H1 (cell line): ENCODE data around the gene UBE2E1. TPM values are rescaled to one million over a fixed set of nuclear protein-coding genes. Genes with fewer than 3 reads are reported as not detected.
A peak's percentile ranks its signal among the peaks of the same experiment; 100 is the strongest.

Source experiments
- SAP30 ChIP-seq: fragments of 300-600 bp; sonication (generic); IDR thresholded peaks from 2 replicates; pipeline ENCODE4 v1.7.1; 2012; ENCODE audit warnings: low read length, moderate library complexity, mild to moderate bottlenecking, inconsistent platforms; ENCODE audit not compliant: insufficient read depth, insufficient replicate concordance
- SIRT6 ChIP-seq: IDR thresholded peaks from one replicate; pipeline ENCODE4 v1.7.1; 2012; ENCODE audit warnings: low read length, inconsistent platforms
- polyA plus RNA-seq, 7 experiments: library from polyadenylated mRNA; depleted of rRNA in 3 of 7; stranded (reverse) in 5 of 7; unstranded in 2 of 7; fragments of >200 nt in 5 of 7; fragments of 200-250 nt in 2 of 7; gene quantifications; 1 replicate in 5 of 7; 2 replicates in 1 of 7; 4 replicates in 1 of 7; pipeline versions ENCODE4 v1.2.1 to v1.2.3, GENCODE V29; 2011 to 2013; ENCODE audit warnings: missing spikeins in 2 of 7, mixed read lengths in 2 of 7
- total RNA-seq: library from RNA; stranded (reverse); fragmentation: NEBNext Ultra II Directional; extraction: Animal tissue kit (Norgen Biotek cat#: 25700); gene quantifications from 2 replicates; pipeline ENCODE4 v1.2.1, GENCODE V29; 2021
- TF ChIP-seq, protein P1 (sequence below), 3 experiments: IDR thresholded peaks; 1 replicate in 2 of 3; 2 replicates in 1 of 3; pipeline versions ENCODE4 v1.5.1 to v1.6.1; 2011; ENCODE audit warnings: low read length in 3 of 3, mild to moderate bottlenecking in 3 of 3, inconsistent platforms in 2 of 3, low read depth in 1 of 3, moderate library complexity in 1 of 3; ENCODE audit not compliant: insufficient read depth in 1 of 3; ENCODE audit errors: control extremely low read depth in 1 of 3

UBE2E1 gene
- total and polyA plus RNA-seq, 2 of the 8 experiments (the other 6 are each of a cell fraction or from before 2014, with no cell fraction given), result 109 to 141 TPM

- TF ChIP-seq, protein P1, sequence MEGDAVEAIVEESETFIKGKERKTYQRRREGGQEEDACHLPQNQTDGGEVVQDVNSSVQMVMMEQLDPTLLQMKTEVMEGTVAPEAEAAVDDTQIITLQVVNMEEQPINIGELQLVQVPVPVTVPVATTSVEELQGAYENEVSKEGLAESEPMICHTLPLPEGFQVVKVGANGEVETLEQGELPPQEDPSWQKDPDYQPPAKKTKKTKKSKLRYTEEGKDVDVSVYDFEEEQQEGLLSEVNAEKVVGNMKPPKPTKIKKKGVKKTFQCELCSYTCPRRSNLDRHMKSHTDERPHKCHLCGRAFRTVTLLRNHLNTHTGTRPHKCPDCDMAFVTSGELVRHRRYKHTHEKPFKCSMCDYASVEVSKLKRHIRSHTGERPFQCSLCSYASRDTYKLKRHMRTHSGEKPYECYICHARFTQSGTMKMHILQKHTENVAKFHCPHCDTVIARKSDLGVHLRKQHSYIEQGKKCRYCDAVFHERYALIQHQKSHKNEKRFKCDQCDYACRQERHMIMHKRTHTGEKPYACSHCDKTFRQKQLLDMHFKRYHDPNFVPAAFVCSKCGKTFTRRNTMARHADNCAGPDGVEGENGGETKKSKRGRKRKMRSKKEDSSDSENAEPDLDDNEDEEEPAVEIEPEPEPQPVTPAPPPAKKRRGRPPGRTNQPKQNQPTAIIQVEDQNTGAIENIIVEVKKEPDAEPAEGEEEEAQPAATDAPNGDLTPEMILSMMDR (IDR thresholded peaks at IDR 0.05; ENCODE audit: control extremely low read depth in 1 of 3, insufficient read depth in 1 of 3, low read depth in 1 of 3, low read length in 3 of 3), result peak in 1 of 3 experiments; percentile 27; a peak in 1 of 4 replicates
- TF ChIP-seq SAP30 (peak; percentile 41), SIRT6 (no peak)
Observed at GRCh38 chr3:23916886-23917678, 111.3 kb downstream of the UBE2E1 start, which contains the start of the genes NKIRAS1 and RPL15 (continued).
